HCT116 (cell line): ENCODE measurements around the gene CNTN4. TPM values are rescaled to one million over a fixed set of nuclear protein-coding genes. Genes with fewer than 3 reads are reported as not detected.

ENCODE experiments used
- ATAC-seq: fragments of 200-7000 bp; cut with Tn5 transposase; 2 replicates; pipeline ENCODE4 v1.9.1; 2020; ENCODE audit warnings: mild to moderate bottlenecking, moderate library complexity
- BruUV-seq: library from RNA; stranded (reverse); fragments of 400-500 nt; replicated peaks from 2 replicates; lab custom pipeline; 2021; lab: Mats Ljungman, UMichigan
- CTCF ChIA-PET: fragments of 300-600 bp; sonication (Branson Sonifier 250); formaldehyde crosslinking; loops from one replicate; lab custom pipeline; 2021; ENCODE audit warnings: antibody characterized with exemption; lab: Charles Lee
- POLR2A ChIA-PET: fragments of 300-600, 350-600 bp; sonication (Branson Sonifier 250); formaldehyde crosslinking; loops from one replicate; lab custom pipeline; 2021; ENCODE audit warnings: antibody characterized with exemption; lab: Charles Lee
- RAD21 ChIA-PET, 2 experiments: fragments of 300-600 bp; sonication (Branson Sonifier 250); formaldehyde crosslinking; loops; one replicate each; lab custom pipeline; 2023; ENCODE audit warnings: low total read pairs in 2 of 2; ENCODE audit not compliant: uncharacterized antibody in 2 of 2, unreplicated experiment in 2 of 2, low non-redundant PET in 1 of 2; lab: Charles Lee
- DNase-seq: peaks from one replicate; pipeline ENCODE4 v3.0.0-alpha.2; 2010; ENCODE audit warnings: low read depth, low spot score
- H2AFZ ChIP-seq: fragments of 200-600 bp; shearing (Covaris generic), sonication (generic); 2 replicates; pipeline ENCODE4 v1.6.1; 2017; ENCODE audit warnings: low read depth, mixed run types, mixed read lengths, antibody characterized with exemption, low read length; ENCODE audit not compliant: poor library complexity, severe bottlenecking
- H3K27ac ChIP-seq: 2 replicates; pipeline ENCODE4 v1.5.1; 2012; ENCODE audit warnings: low read depth, low read length
- H3K27me3 ChIP-seq: fragments of 200-600 bp; sonication (generic); 2 replicates; pipeline ENCODE4 v1.6.1; 2016; ENCODE audit warnings: mixed run types, low read length, mixed read lengths; ENCODE audit not compliant: insufficient read depth
- H3K36me3 ChIP-seq, 2 experiments: fragments of 200-500 bp in 1 of 2; fragments of 200-600 bp in 1 of 2; sonication (Bioruptor generic) in 1 of 2; sonication (generic) in 1 of 2; 2 replicates each; pipeline versions ENCODE4 v1.5.1 to v1.6.1; 2014 to 2016; ENCODE audit warnings: low read length in 2 of 2, inconsistent platforms in 1 of 2, mixed read lengths in 1 of 2, mixed run types in 1 of 2; ENCODE audit not compliant: insufficient read depth in 2 of 2, control insufficient read depth in 1 of 2
- H3K4me1 ChIP-seq, 2 experiments: fragments of 200-600 bp in 1 of 2; sonication (generic) in 1 of 2; 2 replicates each; pipeline versions ENCODE4 v1.5.1 to v1.6.1; 2012 to 2017; ENCODE audit warnings: low read length in 2 of 2, inconsistent platforms in 1 of 2, mild to moderate bottlenecking in 1 of 2, mixed read lengths in 1 of 2, mixed run types in 1 of 2, moderate library complexity in 1 of 2; ENCODE audit not compliant: insufficient read depth in 2 of 2, control insufficient read depth in 1 of 2
- H3K4me2 ChIP-seq: fragments of 200-600 bp; sonication (generic); 2 replicates; pipeline ENCODE4 v1.6.1; 2017; ENCODE audit warnings: mixed run types, low read length, mixed read lengths
- H3K4me3 ChIP-seq, 2 experiments: fragments of 200-600 bp in 1 of 2; sonication (generic) in 1 of 2; replicated peaks in 1 of 2; 2 replicates each; pipeline ENCODE4 v1.5.1; 2011 to 2016; ENCODE audit warnings: low read length in 2 of 2, control low read depth in 1 of 2, low read depth in 1 of 2, mild to moderate bottlenecking in 1 of 2, mixed read lengths in 1 of 2, mixed run types in 1 of 2
- H3K79me2 ChIP-seq: fragments of 200-600 bp; sonication (generic); 2 replicates; pipeline ENCODE4 v1.6.1; 2017; ENCODE audit warnings: mild to moderate bottlenecking, mixed run types, low read length, moderate library complexity, mixed read lengths; ENCODE audit not compliant: insufficient read depth
- H3K9ac ChIP-seq: fragments of 200-600 bp; sonication (generic); 2 replicates; pipeline ENCODE4 v1.6.1; 2016; ENCODE audit warnings: low read length, mixed read lengths
- H3K9me2 ChIP-seq: fragments of 200-600 bp; sonication (generic), shearing (Covaris generic); 2 replicates; pipeline ENCODE4 v1.6.1; 2017; ENCODE audit warnings: mixed run types, mild to moderate bottlenecking, moderate library complexity; ENCODE audit not compliant: insufficient read depth
- H3K9me3 ChIP-seq, 2 experiments: fragments of 200-500 bp in 1 of 2; fragments of 200-600 bp in 1 of 2; sonication (Bioruptor generic) in 1 of 2; sonication (generic) in 1 of 2; 2 replicates each; pipeline ENCODE4 v1.6.1; 2014 to 2017; ENCODE audit warnings: low read length in 2 of 2, mixed read lengths in 2 of 2, inconsistent platforms in 1 of 2, low read depth in 1 of 2, mild to moderate bottlenecking in 1 of 2, mixed run types in 1 of 2, moderate library complexity in 1 of 2; ENCODE audit not compliant: control insufficient read depth in 1 of 2, insufficient read depth in 1 of 2
- H4K20me1 ChIP-seq: fragments of 200-600 bp; sonication (generic), shearing (Covaris generic); 2 replicates; pipeline ENCODE4 v1.6.1; 2017; ENCODE audit warnings: mixed run types, mild to moderate bottlenecking, moderate library complexity; ENCODE audit not compliant: insufficient read depth
- CEBPB ChIP-seq: IDR thresholded peaks from 2 replicates; pipeline ENCODE4 v1.6.1; 2012; ENCODE audit warnings: low read depth
- ELF1 ChIP-seq: IDR thresholded peaks from 2 replicates; pipeline ENCODE4 v1.6.1; 2012; ENCODE audit warnings: low read depth, borderline replicate concordance
- EZH2 ChIP-seq: fragments of 200-600 bp; sonication (generic); IDR thresholded peaks from 2 replicates; pipeline ENCODE4 v1.6.1; 2017; ENCODE audit warnings: antibody characterized with exemption, mixed run types
- FOSL1 ChIP-seq: IDR thresholded peaks from 2 replicates; pipeline ENCODE4 v1.6.1; 2012; ENCODE audit warnings: low read depth
- JUND ChIP-seq: IDR thresholded peaks from 2 replicates; pipeline ENCODE4 v1.6.1; 2012
- POLR2A ChIP-seq: IDR thresholded peaks from 2 replicates; pipeline ENCODE4 v1.7.0; 2011; ENCODE audit warnings: borderline replicate concordance; ENCODE audit not compliant: insufficient read depth, insufficient read length; ENCODE audit errors: extremely low read depth
- RAD21 ChIP-seq: IDR thresholded peaks from 2 replicates; pipeline ENCODE4 v1.6.1; 2012; ENCODE audit warnings: low read depth, mild to moderate bottlenecking
- SIN3A ChIP-seq: IDR thresholded peaks from 2 replicates; pipeline ENCODE4 v1.6.1; 2012; ENCODE audit warnings: low read depth
- SP1 ChIP-seq: IDR thresholded peaks from 2 replicates; pipeline ENCODE4 v1.6.1; 2012; ENCODE audit warnings: low read depth
- TCF7L2 ChIP-seq: IDR thresholded peaks from 2 replicates; pipeline ENCODE4 v1.7.0; 2011; ENCODE audit warnings: borderline replicate concordance, inconsistent platforms; ENCODE audit not compliant: insufficient read depth, insufficient read length; ENCODE audit errors: extremely low read depth
- YY1 ChIP-seq: IDR thresholded peaks from 2 replicates; pipeline ENCODE4 v1.6.1; 2011; ENCODE audit warnings: low read length, low read depth, moderate library complexity, mild to moderate bottlenecking; ENCODE audit not compliant: insufficient replicate concordance; ENCODE audit errors: extremely low read depth
- intact Hi-C: fragments of 100-400 bp; cut with micrococcal nuclease; formaldehyde crosslinking; loops from 2 replicates; pipeline ENCODE4 v1.10.0; 2022
- total RNA-seq: library from RNA; stranded (reverse); gene quantifications from one replicate; pipeline ENCODE4 v1.2.1, GENCODE V29; 2021; ENCODE audit not compliant: unreplicated experiment
- TF ChIP-seq, protein P1 (sequence below): IDR thresholded peaks from 2 replicates; pipeline ENCODE4 v1.6.1; 2012
- TF ChIP-seq, protein P2 (sequence below): IDR thresholded peaks from 2 replicates; pipeline ENCODE4 v1.6.1; 2011; ENCODE audit warnings: mild to moderate bottlenecking, low read length, moderate library complexity; ENCODE audit not compliant: insufficient replicate concordance; ENCODE audit errors: extremely low read depth
- TF ChIP-seq, protein P3 (sequence below), 3 experiments: fragments of 200-600 bp in 1 of 3; sonication (generic) in 1 of 3; IDR thresholded peaks in 2 of 3; conservative IDR thresholded peaks in 1 of 3; 2 replicates each; pipeline ENCODE4 v1.5.1; 2012 to 2017; ENCODE audit warnings: low read depth in 2 of 3, low read length in 2 of 3, antibody characterized with exemption in 1 of 3, borderline replicate concordance in 1 of 3, control low read depth in 1 of 3, mild to moderate bottlenecking in 1 of 3, mixed read lengths in 1 of 3, mixed run types in 1 of 3, moderate library complexity in 1 of 3; ENCODE audit not compliant: insufficient read depth in 1 of 3
- TF ChIP-seq, protein P4 (sequence below): IDR thresholded peaks from 2 replicates; pipeline ENCODE4 v1.6.1; 2012
- TF ChIP-seq, protein P5 (sequence below): IDR thresholded peaks from 2 replicates; pipeline ENCODE4 v1.6.1; 2012; ENCODE audit warnings: low read depth

The CNTN4 gene
- total RNA-seq, 1 experiment from 2014 or later, result not detected

DNA sequence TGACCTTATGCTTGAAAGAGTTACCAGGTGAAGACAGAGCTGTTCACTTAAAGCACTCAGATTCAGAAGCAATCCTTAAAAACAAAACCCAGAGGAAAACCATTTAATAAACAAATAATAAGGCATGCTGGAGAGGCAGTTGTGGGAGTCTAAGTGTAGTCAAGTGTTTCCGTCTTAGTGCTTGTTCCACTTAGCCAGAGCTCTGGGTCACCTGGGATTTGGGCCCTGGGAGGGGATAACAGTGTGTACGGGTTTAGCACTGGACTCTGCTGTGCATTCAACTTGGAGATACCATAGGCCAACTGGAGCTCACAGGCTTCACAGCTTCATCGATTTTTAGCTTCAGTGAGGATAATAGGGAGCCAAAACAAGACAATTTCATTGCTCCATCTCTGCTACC, 444.6 kb downstream of the CNTN4 start:
- Histone ChIP-seq H3K4me2 (no peak overlapping the region), H2AFZ (no peak overlapping the region), H3K27me3 (no peaks in the 10 kb centered on the region), H3K9me2 (no peaks in the 10 kb centered on the region), H3K4me1 (no peaks in the 10 kb centered on the region), H3K9me3 (peaks cover 0 to 11% of the 10 kb centered on the region in 2 experiments; a peak in 3 of 4 replicates), H3K4me3 (no peak overlapping the region), H3K79me2 (no peaks in the 10 kb centered on the region), H3K27ac (no peak overlapping the region), H4K20me1 (no peaks in the 10 kb centered on the region), H3K9ac (no peak overlapping the region), H3K36me3 (no peaks in the 10 kb centered on the region)
- ATAC-seq (no peak), DNase-seq (no peak)
- POLR2A ChIA-PET, result no interaction called here
- BruUV-seq, result no TSS peak
- TF ChIP-seq SIN3A (no peak), RAD21 (no peak), SP1 (no peak), EZH2 (no peak), ELF1 (no peak), TCF7L2 (no peak), CEBPB (no peak), JUND (no peak), FOSL1 (no peak), YY1 (no peak), POLR2A (no peak)
- TF ChIP-seq, protein P1, sequence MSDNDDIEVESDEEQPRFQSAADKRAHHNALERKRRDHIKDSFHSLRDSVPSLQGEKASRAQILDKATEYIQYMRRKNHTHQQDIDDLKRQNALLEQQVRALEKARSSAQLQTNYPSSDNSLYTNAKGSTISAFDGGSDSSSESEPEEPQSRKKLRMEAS, result no peak
- TF ChIP-seq, protein P2, sequence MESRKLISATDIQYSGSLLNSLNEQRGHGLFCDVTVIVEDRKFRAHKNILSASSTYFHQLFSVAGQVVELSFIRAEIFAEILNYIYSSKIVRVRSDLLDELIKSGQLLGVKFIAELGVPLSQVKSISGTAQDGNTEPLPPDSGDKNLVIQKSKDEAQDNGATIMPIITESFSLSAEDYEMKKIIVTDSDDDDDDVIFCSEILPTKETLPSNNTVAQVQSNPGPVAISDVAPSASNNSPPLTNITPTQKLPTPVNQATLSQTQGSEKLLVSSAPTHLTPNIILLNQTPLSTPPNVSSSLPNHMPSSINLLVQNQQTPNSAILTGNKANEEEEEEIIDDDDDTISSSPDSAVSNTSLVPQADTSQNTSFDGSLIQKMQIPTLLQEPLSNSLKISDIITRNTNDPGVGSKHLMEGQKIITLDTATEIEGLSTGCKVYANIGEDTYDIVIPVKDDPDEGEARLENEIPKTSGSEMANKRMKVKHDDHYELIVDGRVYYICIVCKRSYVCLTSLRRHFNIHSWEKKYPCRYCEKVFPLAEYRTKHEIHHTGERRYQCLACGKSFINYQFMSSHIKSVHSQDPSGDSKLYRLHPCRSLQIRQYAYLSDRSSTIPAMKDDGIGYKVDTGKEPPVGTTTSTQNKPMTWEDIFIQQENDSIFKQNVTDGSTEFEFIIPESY, result no peak
- TF ChIP-seq, protein P3, sequence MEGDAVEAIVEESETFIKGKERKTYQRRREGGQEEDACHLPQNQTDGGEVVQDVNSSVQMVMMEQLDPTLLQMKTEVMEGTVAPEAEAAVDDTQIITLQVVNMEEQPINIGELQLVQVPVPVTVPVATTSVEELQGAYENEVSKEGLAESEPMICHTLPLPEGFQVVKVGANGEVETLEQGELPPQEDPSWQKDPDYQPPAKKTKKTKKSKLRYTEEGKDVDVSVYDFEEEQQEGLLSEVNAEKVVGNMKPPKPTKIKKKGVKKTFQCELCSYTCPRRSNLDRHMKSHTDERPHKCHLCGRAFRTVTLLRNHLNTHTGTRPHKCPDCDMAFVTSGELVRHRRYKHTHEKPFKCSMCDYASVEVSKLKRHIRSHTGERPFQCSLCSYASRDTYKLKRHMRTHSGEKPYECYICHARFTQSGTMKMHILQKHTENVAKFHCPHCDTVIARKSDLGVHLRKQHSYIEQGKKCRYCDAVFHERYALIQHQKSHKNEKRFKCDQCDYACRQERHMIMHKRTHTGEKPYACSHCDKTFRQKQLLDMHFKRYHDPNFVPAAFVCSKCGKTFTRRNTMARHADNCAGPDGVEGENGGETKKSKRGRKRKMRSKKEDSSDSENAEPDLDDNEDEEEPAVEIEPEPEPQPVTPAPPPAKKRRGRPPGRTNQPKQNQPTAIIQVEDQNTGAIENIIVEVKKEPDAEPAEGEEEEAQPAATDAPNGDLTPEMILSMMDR (IDR thresholded peaks at IDR 0.05 in 2 of 3, conservative IDR thresholded peaks at IDR 0.05 in 1 of 3; ENCODE audit: borderline replicate concordance in 1 of 3, insufficient read depth in 1 of 3, low read depth in 2 of 3, low read length in 2 of 3), result no peak
- TF ChIP-seq, protein P4, sequence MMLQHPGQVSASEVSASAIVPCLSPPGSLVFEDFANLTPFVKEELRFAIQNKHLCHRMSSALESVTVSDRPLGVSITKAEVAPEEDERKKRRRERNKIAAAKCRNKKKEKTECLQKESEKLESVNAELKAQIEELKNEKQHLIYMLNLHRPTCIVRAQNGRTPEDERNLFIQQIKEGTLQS, result no peak
- TF ChIP-seq, protein P5, sequence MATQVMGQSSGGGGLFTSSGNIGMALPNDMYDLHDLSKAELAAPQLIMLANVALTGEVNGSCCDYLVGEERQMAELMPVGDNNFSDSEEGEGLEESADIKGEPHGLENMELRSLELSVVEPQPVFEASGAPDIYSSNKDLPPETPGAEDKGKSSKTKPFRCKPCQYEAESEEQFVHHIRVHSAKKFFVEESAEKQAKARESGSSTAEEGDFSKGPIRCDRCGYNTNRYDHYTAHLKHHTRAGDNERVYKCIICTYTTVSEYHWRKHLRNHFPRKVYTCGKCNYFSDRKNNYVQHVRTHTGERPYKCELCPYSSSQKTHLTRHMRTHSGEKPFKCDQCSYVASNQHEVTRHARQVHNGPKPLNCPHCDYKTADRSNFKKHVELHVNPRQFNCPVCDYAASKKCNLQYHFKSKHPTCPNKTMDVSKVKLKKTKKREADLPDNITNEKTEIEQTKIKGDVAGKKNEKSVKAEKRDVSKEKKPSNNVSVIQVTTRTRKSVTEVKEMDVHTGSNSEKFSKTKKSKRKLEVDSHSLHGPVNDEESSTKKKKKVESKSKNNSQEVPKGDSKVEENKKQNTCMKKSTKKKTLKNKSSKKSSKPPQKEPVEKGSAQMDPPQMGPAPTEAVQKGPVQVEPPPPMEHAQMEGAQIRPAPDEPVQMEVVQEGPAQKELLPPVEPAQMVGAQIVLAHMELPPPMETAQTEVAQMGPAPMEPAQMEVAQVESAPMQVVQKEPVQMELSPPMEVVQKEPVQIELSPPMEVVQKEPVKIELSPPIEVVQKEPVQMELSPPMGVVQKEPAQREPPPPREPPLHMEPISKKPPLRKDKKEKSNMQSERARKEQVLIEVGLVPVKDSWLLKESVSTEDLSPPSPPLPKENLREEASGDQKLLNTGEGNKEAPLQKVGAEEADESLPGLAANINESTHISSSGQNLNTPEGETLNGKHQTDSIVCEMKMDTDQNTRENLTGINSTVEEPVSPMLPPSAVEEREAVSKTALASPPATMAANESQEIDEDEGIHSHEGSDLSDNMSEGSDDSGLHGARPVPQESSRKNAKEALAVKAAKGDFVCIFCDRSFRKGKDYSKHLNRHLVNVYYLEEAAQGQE, result no peak
- RAD21 ChIA-PET, result no interaction called here
- CTCF ChIA-PET, result no interaction called here
- intact Hi-C loops, result no loop called here
